Activated naive CD4-positive, alpha-beta T cell treated with anti-CD3 and anti-CD28 coated beads, Interleukin-2, amount 50 U/mL, for 24 hours (primary cell): ENCODE data around the gene MYO5A.
"Not testable (repeated sequence)": the region's sequence is repeated elsewhere in the genome, so short reads cannot be mapped to it uniquely, and the experiment has no call there.

Source experiments
- H3K27ac Mint-ChIP-seq: one replicate; pipeline ENCODE4 v1.8.0; 2021; ENCODE audit warnings: mild to moderate bottlenecking, mixed read lengths
- H3K27me3 Mint-ChIP-seq: one replicate; pipeline ENCODE4 v1.8.0; 2021; ENCODE audit warnings: mixed read lengths
- H3K36me3 Mint-ChIP-seq: one replicate; pipeline ENCODE4 v1.8.0; 2021; ENCODE audit warnings: mixed read lengths
- H3K4me1 Mint-ChIP-seq: one replicate; pipeline ENCODE4 v1.8.0; 2021; ENCODE audit warnings: mixed read lengths
- H3K4me3 Mint-ChIP-seq: one replicate; pipeline ENCODE4 v1.8.0; 2021; ENCODE audit warnings: mild to moderate bottlenecking, mixed read lengths
- H3K9me3 Mint-ChIP-seq: one replicate; pipeline ENCODE4 v1.8.0; 2021; ENCODE audit warnings: mixed read lengths

The MYO5A gene

DNA sequence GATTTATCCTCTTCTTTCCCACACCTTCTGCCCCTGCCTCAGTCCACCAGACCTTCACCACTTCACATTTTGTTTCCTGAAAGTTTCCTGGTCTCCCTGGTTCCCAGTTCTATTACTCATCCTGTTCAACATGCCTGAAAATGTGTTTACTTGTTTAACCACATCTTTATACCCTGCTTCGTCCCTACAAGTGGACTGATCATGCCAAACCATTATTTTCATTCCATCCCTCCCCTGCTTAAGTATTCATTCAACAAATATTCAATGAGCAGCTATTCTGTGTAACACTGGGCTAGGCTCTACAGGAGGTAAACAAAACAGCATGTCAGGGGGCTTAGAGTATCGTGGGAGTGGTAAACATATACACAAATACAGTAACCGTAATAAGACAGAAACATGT, 5.5 kb downstream of the MYO5A start:
- Mint-ChIP-seq H3K4me3 (no peak overlapping the region), H3K27ac (no peak overlapping the region), H3K4me1 (peaks cover 53% of the 10 kb centered on the region), H3K9me3 (no peaks in the 10 kb centered on the region), H3K36me3 (peaks cover 4% of the 10 kb centered on the region), H3K27me3 (no peaks in the 10 kb centered on the region)

DNA sequence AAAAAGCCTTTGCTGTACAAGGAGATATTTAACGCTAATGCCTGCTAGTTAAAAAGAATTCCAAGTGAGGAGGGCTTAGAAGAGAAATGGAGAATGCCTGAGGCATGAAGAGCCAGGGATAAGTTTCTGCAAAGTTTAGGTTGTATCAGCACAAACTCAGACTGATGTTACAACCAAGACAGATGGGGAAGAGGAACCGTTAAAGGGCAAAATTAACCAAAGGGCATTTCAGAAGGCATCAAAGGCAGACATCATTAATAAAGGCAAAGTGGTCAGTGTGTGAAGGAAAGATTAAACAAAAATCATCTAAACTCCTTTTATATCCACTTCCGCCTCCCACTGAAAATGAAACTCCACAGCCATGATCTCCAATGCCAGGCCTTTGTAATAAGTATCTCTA, 7.0 kb downstream of the MYO5A start:
- no peak overlapping the region for H3K4me3 Mint-ChIP-seq
- peaks cover 38% of the 10 kb centered on the region for H3K4me1 Mint-ChIP-seq
- H3K27me3 Mint-ChIP-seq: no peaks in the 10 kb centered on the region
- no peaks in the 10 kb centered on the region for H3K9me3 Mint-ChIP-seq
- H3K27ac Mint-ChIP-seq: peak overlapping the region; percentile 14
- H3K36me3 Mint-ChIP-seq: peaks cover 4% of the 10 kb centered on the region

DNA sequence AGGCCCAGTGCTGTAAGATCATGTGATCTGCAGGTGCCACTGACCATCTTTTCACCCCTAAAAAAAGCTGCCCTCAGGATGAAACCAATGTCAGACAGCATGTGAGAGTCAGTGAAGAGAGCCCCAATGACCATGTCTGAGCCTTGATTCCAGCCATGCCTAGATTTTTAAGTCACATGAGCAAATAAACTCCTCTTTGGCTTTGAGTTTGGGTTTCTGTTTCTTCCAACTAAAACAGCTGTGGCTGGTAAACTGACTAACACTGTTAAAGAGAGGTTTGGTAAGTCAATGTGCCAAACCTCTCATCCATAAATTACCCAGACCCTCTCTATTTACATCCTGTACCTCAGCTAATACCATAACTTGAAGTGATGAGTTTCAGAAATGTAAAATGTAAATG, 8.3 kb downstream of the MYO5A start:
- H3K27me3 Mint-ChIP-seq: no peaks in the 10 kb centered on the region
- H3K4me1 Mint-ChIP-seq: peaks cover 33% of the 10 kb centered on the region
- no peaks in the 10 kb centered on the region for H3K9me3 Mint-ChIP-seq
- no peak overlapping the region for H3K4me3 Mint-ChIP-seq
- H3K36me3 Mint-ChIP-seq: peaks cover 4% of the 10 kb centered on the region
- no peak overlapping the region for H3K27ac Mint-ChIP-seq

DNA sequence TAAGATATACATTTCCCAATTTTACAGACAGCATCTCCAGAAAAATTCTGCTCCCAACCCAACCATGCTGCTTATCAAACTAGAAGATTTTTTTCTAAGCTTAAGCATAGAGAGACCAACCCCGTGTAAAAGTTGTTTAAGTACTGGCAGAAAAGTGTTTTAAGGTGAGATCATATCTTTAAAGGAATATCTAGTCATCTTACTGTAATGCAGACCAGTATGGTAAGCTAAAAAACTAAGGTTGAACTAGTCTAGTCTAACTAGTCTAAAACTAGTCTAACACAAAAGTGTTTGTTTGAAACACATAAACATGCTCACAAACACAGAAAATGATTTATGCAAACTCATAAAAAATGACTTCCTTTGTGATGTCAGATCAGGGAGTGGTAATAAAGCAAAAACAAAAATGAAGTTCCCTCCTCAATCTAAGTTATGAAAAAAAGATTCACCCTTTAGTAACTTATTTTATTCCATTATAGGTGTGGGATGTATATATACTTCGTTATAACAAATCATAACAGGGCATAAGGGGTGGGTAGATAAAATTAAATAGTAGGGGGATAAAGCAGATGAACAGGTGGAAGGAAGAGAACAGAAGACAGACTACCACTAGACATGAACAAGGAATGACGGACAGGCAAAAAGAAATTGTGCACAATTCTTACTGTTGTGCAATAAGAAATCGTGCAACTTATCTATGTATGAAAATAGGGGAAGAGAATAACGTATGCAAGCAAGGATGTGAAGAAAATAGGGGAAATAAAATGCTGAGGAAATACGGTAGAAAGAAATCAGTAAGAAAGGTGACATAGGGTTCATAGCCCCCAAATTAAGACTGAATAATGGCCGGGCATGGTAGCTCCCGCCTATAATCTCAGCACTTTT, 10.0 kb downstream of the MYO5A start:
- Mint-ChIP-seq H3K36me3 (peaks cover 4% of the 10 kb centered on the region), H3K9me3 (no peaks in the 10 kb centered on the region), H3K27me3 (no peaks in the 10 kb centered on the region), H3K27ac (no peak overlapping the region), H3K4me3 (no peak overlapping the region), H3K4me1 (peaks cover 33% of the 10 kb centered on the region)

DNA sequence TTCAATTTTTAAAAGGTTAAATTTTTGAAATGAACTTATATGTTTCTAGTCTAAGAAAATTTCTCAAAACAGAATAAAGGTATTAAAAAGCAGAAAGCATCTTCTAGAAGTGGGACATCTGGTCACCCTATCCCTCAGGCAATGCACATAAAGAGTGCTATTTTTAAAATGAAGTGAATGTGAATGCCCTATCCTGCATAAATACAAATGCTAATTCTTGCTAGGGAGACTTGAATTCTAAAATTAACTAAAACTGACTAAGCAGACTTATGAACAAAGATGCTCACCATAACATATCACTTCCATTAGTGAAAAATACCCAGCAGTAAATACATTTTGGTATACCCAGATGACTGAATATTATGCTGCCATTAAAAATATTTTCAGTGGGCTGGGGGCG, 11.7 kb downstream of the MYO5A start:
- H3K27ac Mint-ChIP-seq: no peak overlapping the region
- H3K9me3 Mint-ChIP-seq: no peaks in the 10 kb centered on the region
- H3K36me3 Mint-ChIP-seq: peaks cover 2% of the 10 kb centered on the region
- H3K4me3 Mint-ChIP-seq: no peak overlapping the region
- H3K27me3 Mint-ChIP-seq: no peaks in the 10 kb centered on the region
- peaks cover 19% of the 10 kb centered on the region for H3K4me1 Mint-ChIP-seq

DNA sequence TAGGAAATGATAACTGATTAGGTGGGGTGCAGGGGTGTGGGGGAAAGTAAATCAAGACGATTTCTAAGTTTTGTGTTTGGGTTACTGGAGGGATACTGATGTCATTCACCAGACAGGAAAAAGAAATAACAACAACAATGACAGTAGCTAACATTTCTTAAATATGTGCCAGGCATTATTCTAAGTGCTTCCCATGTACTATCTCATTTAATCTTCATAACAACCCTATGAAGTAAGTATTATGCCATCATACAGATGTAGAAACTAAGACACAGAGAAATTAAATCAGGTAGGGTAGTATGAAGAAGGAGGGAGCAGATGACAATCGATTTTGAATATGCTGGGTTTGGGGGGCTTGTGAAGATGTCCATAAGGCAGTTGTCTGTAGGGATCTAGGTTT, 13.3 kb downstream of the MYO5A start:
- no peaks in the 10 kb centered on the region for H3K9me3 Mint-ChIP-seq
- H3K36me3 Mint-ChIP-seq: peaks cover 2% of the 10 kb centered on the region
- H3K27ac Mint-ChIP-seq: no peak overlapping the region

DNA sequence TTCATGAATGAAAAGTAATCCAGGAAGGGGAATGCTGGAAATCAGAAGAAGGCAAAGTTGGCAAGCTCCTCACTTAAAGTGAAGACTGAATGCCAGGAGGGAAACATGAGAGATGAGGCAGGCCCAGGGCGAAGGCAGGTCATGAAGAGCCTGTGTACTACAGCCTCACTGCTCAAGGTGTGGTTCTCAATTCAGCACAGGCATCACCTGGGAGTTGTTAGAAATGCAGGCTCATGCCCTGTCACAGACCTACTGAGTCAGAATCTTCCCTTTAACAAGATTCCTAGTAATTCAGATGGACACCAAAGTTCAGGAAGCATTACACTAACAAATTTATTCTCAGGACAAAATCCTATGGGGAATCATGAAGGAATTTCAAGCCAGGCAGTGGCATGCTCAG, 14.2 kb downstream of the MYO5A start:
- H3K27ac Mint-ChIP-seq: no peak overlapping the region
- H3K27me3 Mint-ChIP-seq: no peaks in the 10 kb centered on the region
- H3K4me3 Mint-ChIP-seq: no peak overlapping the region
- peaks cover 2% of the 10 kb centered on the region for H3K36me3 Mint-ChIP-seq
- peaks cover 27% of the 10 kb centered on the region for H3K4me1 Mint-ChIP-seq
- no peaks in the 10 kb centered on the region for H3K9me3 Mint-ChIP-seq

More for the DNA sequence above, 13.3 kb downstream of the MYO5A start:
- Mint-ChIP-seq H3K4me1 (peaks cover 21% of the 10 kb centered on the region), H3K27me3 (no peaks in the 10 kb centered on the region), H3K4me3 (no peak overlapping the region)

DNA sequence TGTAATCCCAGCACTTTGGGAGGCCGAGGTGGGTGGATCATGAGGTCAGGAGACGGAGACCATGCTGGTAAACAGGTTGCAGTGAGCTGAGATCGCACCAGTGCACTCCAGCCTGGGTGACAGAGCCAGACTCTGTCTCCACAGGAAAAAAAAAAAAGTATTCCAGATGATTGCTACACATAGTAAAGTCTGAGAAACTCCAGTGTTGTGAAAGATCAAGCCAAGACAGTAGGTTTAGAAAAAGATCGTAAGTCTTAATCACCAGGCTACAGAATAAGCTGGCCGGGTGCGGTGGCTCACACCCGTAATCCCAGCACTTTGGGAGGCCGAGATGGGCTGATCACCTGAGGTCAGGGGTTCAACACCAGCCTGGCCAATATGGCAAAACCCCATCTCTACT, 15.8 kb downstream of the MYO5A start:
- H3K27me3 Mint-ChIP-seq, H3K4me3 Mint-ChIP-seq, H3K27ac Mint-ChIP-seq, H3K36me3 Mint-ChIP-seq, H3K9me3 Mint-ChIP-seq: not testable (repeated sequence)
- peaks cover 29% of the 10 kb centered on the region for H3K4me1 Mint-ChIP-seq

DNA sequence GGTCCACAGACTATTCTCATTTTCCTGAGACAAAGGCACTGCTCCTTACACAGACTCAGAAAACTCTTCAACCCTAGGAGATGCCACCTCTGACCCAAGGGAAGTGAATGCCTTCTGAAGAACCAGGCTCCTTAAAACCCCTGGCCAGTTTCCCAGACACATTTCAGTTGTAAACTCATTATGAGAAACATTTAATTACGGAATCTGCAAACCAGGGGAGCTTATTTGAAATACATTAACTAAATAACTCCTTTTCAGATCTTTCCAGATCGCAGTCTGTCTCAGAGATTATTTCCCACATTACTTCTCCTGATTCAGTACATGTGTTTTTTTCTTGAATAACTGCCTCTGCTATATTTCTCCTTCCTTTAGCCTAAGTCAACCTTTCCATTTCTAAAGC, 17.6 kb downstream of the MYO5A start:
- Mint-ChIP-seq H3K4me1 (peaks cover 29% of the 10 kb centered on the region), H3K9me3 (no peaks in the 10 kb centered on the region), H3K4me3 (no peak overlapping the region), H3K27me3 (no peaks in the 10 kb centered on the region), H3K27ac (no peak overlapping the region), H3K36me3 (no peaks in the 10 kb centered on the region)

DNA sequence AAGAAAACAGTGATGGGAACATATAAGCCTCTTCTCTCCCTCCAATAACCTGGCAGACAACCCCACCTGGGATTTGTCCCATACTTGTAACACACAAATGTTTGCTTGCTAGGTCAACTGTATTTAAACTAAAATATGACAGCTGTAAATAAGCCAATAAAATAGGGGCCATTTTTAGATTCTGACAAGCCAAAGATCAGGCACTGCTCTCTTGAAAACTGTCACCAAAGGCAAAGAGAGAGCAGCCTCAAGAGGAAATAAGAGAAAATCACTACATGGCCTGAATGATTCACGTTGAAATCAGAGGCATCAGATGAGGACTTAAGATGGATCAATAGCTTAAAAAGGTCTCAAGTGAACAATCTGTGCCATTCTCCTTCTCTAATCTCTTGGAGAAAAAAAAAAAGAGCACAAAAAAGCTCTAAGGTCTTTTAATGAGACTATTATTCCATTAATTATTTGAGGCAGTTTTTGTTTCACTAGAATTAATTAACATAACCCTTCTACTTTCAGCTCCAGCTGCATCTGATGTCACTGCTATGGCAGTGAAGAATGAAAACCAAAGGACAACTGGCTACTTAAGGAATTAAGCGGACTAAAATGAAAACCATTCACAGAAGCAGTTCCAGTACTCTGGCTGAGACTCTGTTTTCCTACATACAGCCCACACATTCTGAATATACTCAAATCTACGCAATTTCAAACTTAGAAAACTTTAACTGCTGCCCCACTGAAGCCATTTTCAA, 19.0 kb downstream of the MYO5A start:
- Mint-ChIP-seq H3K27me3 (no peaks in the 10 kb centered on the region), H3K36me3 (no peaks in the 10 kb centered on the region), H3K4me1 (peaks cover 38% of the 10 kb centered on the region), H3K9me3 (no peaks in the 10 kb centered on the region), H3K4me3 (no peak overlapping the region), H3K27ac (peak overlapping the region; percentile 56)

DNA sequence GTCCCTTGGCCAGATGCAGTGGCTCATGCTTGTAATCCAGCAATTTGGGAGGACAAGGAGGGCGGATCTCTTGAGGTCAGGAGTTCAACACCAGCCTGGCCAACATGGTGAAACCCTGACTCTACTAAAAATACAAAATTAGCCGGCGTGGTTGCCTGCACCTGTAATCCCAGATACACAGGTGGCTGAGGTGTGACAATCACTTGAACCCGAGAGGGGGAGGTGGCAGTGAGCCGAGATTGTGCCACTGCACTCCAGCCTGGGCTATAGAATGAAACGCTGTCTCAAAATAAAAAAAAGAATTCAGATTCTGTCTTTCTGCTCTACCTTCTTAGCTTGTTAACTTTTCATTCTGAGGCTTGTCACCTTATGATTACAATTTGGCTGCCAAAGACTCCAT, 22.1 kb downstream of the MYO5A start:
- H3K27ac Mint-ChIP-seq: no peak overlapping the region

DNA sequence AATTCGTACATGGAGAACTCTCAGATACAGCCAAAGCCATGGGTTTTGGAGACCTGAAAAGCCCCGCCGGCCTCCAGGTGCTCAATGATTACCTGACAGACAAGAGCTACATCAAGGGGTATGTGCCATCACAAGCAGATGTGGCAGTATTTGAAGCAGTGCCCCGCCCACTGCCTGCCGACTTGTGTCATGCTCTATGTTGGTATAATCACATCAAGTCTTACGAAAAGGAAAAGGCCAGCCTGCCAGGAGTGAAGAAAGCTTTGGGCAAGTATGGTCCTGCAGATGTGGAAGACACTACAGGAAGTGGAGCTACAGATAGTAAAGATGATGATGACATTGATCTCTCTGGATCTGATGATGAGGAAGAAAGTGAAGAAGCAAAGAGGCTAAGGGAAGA, 23.5 kb downstream of the MYO5A start:
- H3K27me3 Mint-ChIP-seq: no peaks in the 10 kb centered on the region
- no peaks in the 10 kb centered on the region for H3K36me3 Mint-ChIP-seq
- H3K4me1 Mint-ChIP-seq: peaks cover 44% of the 10 kb centered on the region
- no peak overlapping the region for H3K4me3 Mint-ChIP-seq
- no peak overlapping the region for H3K27ac Mint-ChIP-seq
- no peaks in the 10 kb centered on the region for H3K9me3 Mint-ChIP-seq

More for the DNA sequence above, 22.1 kb downstream of the MYO5A start:
- Mint-ChIP-seq H3K4me3 (no peak overlapping the region), H3K9me3 (no peaks in the 10 kb centered on the region), H3K27me3 (no peaks in the 10 kb centered on the region), H3K4me1 (peaks cover 56% of the 10 kb centered on the region), H3K36me3 (no peaks in the 10 kb centered on the region)

DNA sequence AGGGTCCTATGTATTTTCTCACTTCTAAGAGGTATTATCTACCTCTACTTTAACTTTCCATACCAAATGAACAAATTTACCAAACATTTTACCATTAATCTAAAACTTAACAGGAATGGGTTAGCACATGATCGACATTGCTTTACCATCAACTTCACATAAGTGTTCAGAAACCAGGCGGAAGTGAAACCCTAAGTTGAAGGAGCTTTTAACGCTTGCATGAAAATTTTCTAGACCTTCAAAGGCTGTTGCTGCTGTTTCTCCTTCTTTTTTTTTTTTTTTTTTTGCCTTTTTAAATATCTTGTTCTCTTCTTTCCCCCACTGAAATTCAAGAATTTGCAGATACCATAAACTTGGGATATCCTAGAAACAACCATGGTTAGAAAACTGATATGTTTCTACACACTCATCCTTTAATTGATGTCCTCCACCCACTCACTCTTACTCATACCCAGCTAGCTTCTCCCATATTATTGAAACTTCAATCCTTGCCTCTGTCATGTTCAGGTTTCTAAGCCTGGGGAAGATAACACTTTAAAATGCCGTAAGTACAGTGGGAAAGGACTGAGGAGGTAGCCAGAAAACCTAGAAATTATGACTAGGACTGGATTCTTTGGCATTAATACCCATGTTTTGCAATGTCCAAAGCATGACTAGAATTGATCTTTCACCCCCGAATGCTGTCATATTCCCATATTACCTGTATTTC, 24.7 kb downstream of the MYO5A start:
- H3K4me3 Mint-ChIP-seq: peak overlapping the region; percentile 34
- H3K4me1 Mint-ChIP-seq: peaks cover 41% of the 10 kb centered on the region
- peak overlapping the region; percentile 85 for H3K27ac Mint-ChIP-seq

DNA sequence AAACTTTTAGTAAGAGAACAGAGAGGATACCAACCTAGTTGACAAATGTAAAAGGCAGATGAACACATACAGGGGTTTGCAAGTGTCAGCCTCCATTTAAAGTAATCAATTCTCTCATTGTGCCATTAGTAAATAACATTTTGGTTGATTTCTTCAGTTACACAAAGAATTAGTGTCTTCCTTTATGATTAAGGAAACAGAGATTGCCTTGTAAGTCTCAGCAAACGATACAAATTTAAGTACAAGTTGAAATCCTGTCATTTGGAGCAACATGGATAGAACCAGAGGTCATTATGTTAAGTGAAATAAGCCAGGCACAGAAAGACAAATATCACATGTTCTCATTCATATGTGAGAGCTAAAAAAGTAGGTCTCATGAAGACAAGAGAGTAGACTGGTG, 26.1 kb downstream of the MYO5A start:
- Mint-ChIP-seq H3K4me3 (no peak overlapping the region), H3K27me3 (no peaks in the 10 kb centered on the region), H3K27ac (no peak overlapping the region), H3K36me3 (no peaks in the 10 kb centered on the region), H3K4me1 (peaks cover 37% of the 10 kb centered on the region), H3K9me3 (no peaks in the 10 kb centered on the region)

More for the DNA sequence above, 24.7 kb downstream of the MYO5A start:
- Mint-ChIP-seq H3K27me3 (no peaks in the 10 kb centered on the region), H3K36me3 (no peaks in the 10 kb centered on the region), H3K9me3 (no peaks in the 10 kb centered on the region)

DNA sequence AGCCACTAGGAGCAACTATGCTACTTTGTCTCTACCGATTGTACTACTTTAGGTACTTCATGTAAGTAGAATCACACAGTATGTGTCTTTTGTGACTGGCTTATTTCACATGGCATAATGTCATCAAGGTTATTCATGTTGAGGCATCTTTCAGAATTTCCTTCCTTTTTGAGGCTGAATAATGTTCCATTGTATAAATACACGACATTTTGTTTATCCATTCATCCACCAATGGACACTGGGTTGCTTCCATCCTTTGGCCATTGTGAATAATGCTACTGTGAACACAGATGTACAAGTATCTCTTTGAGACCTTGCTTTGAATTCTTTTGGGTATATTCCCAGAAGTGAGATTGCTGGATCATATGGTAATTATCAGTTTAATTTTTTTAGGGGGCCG, 29.2 kb downstream of the MYO5A start:
- H3K4me3 Mint-ChIP-seq: no peak overlapping the region
- H3K9me3 Mint-ChIP-seq: no peaks in the 10 kb centered on the region
- no peaks in the 10 kb centered on the region for H3K27me3 Mint-ChIP-seq
- H3K27ac Mint-ChIP-seq: no peak overlapping the region
- peaks cover 42% of the 10 kb centered on the region for H3K4me1 Mint-ChIP-seq
- H3K36me3 Mint-ChIP-seq: no peaks in the 10 kb centered on the region

DNA sequence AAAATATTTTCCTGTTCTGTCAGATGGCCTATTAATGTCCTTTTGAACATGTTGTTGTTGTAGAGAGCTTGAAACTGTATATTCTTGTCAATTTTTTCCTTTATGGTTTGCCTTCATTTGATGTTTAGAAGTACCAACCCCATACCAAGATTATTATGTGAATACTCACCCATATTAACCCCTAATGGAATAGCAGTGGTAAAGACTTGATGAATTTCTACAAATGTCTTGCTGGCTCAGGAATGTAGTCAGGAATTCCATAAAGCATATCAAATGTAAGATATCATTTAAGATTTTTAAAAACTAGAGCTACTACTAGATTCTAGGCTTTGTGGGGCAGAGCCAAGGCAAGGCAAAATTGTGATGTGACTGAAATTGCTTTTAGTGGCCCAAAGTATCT, 30.0 kb downstream of the MYO5A start:
- Mint-ChIP-seq H3K27ac (no peak overlapping the region), H3K4me3 (no peak overlapping the region), H3K36me3 (no peaks in the 10 kb centered on the region), H3K9me3 (no peaks in the 10 kb centered on the region), H3K4me1 (peaks cover 37% of the 10 kb centered on the region), H3K27me3 (no peaks in the 10 kb centered on the region)
